ENCODE measurements around the gene LGALS7B.

The LGALS7B gene

DNA sequence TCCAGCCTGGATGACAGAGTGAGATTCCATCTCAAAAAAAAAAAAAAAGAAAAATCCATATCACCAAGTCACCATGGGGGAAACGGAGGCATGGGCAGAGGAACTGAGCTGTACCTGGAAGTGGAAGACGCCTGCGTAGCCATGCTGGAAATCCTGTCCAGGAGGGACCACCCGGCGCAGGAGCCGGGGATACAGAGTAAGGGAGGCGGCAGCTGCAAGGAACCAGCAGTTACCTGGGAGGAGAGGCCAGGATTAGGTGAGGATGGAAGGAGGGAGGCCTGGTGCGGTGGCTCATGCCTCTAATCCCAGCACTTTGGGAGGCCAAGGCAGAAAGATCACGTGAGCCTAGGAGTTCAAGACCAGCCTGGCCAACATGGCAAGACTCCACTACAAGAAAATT is 46.7 kb upstream of the LGALS7B start:
- TF ChIP-seq ZNF600 (tag by site-specific recombination; IDR thresholded peaks at IDR 0.05) (peak; percentile 51), SETDB1 (IDR thresholded peaks at IDR 0.05; ENCODE audit: insufficient read length, low read length) (no peak)
- ChIA-PET CTCF (interaction anchor here (0.6 to 0.8 kb wide), 4 partner anchors 12 to 499 kb away, joined by 3 to 5 read pairs (median 4); no protein-coding TSS in a partner anchor), POLR2A (interaction anchor here (0.6 to 1.2 kb wide), 5 partner anchors 10 to 107 kb away, joined by 3 to 6 read pairs (median 4); no protein-coding TSS in a partner anchor)
- H3K36me3 ChIP-seq (ENCODE audit: control insufficient read depth in 2 of 2, insufficient read depth in 1 of 2, low read length in 2 of 2): no peaks in the 10 kb centered on the region; a peak in 1 of 3 replicates
- no peaks in the 10 kb centered on the region for H3K4me1 ChIP-seq (ENCODE audit: control insufficient read depth, insufficient read depth, low read length)
- H3K9me3 ChIP-seq (ENCODE audit: control insufficient read depth, insufficient read depth, low read depth, low read length): no peaks in the 10 kb centered on the region
- H3K27ac ChIP-seq (ENCODE audit: extremely low read depth, low read depth, low read length): no peak overlapping the region
- no peak overlapping the region for H3K4me3 ChIP-seq (ENCODE audit: low read depth, low read length)

DNA sequence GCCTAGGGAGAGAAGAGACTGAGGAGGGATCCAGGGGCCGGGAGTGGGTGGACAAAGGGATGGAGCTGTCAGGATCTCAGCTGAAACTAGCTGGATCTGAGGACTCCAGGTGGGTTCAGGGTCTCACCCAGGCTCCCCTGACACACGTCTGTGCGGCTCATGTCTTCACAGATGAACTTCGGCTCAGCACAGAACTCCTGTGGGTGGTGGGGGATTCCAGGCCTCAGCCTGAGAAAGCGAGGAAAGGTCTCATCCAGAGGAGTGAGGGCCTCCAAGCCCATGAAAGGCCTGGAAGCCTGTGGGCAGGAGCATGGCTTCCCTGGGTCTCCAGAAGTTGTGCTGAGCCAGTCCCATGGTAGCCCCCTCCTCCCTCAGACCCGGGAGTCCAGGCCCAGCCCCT is 46.1 kb upstream of the LGALS7B start:
- Histone ChIP-seq H3K4me1 (ENCODE audit: control insufficient read depth, insufficient read depth, low read length) (no peaks in the 10 kb centered on the region), H3K4me3 (ENCODE audit: low read depth, low read length) (no peak overlapping the region), H3K36me3 (ENCODE audit: control insufficient read depth in 2 of 2, insufficient read depth in 1 of 2, low read length in 2 of 2) (no peaks in the 10 kb centered on the region; a peak in 1 of 3 replicates), H3K9me3 (ENCODE audit: control insufficient read depth, insufficient read depth, low read depth, low read length) (no peaks in the 10 kb centered on the region), H3K27ac (ENCODE audit: extremely low read depth, low read depth, low read length) (no peak overlapping the region)
- ChIA-PET CTCF (interaction anchor here (0.6 kb wide), 2 partner anchors 150 to 499 kb away, joined by 3 to 5 read pairs; no protein-coding TSS in a partner anchor), POLR2A (interaction anchor here (0.7 to 1.2 kb wide), 5 partner anchors 13 to 106 kb away, joined by 3 to 6 read pairs (median 4); no protein-coding TSS in a partner anchor)
- no peak for TF ChIP-seq ZNF114 (tag by site-specific recombination; IDR thresholded peaks at IDR 0.05)
- no peak for TF ChIP-seq ZNF76 (tag by site-specific recombination; IDR thresholded peaks at IDR 0.05; ENCODE audit: borderline replicate concordance, low read depth)
- 0 out of 2 replicates have a peak, but pooled peaks have one; percentile 24 for TF ChIP-seq ZBTB48 (tag by site-specific recombination; IDR thresholded peaks at IDR 0.05)
- TF ChIP-seq, protein P1, sequence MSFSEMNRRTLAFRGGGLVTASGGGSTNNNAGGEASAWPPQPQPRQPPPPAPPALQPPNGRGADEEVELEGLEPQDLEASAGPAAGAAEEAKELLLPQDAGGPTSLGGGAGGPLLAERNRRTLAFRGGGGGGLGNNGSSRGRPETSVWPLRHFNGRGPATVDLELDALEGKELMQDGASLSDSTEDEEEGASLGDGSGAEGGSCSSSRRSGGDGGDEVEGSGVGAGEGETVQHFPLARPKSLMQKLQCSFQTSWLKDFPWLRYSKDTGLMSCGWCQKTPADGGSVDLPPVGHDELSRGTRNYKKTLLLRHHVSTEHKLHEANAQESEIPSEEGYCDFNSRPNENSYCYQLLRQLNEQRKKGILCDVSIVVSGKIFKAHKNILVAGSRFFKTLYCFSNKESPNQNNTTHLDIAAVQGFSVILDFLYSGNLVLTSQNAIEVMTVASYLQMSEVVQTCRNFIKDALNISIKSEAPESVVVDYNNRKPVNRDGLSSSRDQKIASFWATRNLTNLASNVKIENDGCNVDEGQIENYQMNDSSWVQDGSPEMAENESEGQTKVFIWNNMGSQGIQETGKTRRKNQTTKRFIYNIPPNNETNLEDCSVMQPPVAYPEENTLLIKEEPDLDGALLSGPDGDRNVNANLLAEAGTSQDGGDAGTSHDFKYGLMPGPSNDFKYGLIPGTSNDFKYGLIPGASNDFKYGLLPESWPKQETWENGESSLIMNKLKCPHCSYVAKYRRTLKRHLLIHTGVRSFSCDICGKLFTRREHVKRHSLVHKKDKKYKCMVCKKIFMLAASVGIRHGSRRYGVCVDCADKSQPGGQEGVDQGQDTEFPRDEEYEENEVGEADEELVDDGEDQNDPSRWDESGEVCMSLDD (tag by site-specific recombination; IDR thresholded peaks at IDR 0.05): no peak
- peak; percentile 59; the same call in 1 of the 2 replicates for TF ChIP-seq ZNF366 (tag by site-specific recombination; conservative IDR thresholded peaks at IDR 0.05)

DNA sequence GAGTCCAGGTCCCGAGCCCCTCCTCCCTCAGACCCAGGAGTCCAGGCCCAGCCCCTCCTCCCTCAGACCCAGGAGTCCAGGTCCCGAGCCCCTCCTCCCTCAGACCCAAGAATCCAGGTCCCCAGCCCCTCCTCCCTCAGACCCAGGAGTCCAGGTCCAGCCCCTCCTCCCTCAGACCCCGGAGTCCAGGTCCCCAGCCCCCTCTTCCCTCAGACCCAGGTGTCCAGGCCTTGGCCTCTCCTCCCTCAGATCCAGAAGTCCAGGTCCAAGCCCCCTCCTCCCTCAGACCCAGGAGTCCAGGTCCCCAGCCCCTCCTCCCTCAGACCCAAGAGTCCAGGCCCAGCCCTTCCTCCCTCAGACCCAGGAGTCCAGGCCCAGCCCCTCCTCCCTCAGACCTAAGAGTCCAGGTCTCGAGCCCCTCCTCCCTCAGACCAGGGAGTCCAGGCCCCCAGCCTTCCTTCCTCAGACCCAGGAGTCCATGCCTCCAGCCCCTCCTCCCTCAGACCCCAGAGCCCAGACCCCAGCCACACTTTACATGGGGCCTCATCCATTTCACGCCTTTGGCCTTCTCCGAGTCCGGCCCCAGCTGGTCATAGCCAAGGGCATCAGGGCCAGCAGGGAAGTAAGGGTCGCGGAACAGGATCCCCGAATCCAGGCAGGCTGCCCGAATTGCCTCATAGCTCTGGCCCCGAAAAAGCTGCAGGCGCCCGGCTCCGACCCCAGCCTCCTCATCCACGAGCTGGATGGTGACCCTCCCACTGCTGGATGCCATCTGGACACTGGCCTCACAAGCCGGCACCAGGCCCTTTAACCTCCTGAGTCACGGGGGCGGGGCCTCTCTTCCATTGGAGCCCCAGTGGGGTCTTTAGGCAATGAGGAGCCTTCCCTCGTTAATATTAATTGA is 45.4 kb upstream of the LGALS7B start:
- Histone ChIP-seq H3K36me3 (ENCODE audit: control insufficient read depth in 2 of 2, insufficient read depth in 1 of 2, low read length in 2 of 2) (no peaks in the 10 kb centered on the region; a peak in 1 of 3 replicates), H3K4me3 (ENCODE audit: low read depth, low read length) (no peak overlapping the region), H3K9me3 (ENCODE audit: control insufficient read depth, insufficient read depth, low read depth, low read length) (no peaks in the 10 kb centered on the region), H3K27ac (ENCODE audit: extremely low read depth, low read depth, low read length) (no peak overlapping the region), H3K4me1 (ENCODE audit: control insufficient read depth, insufficient read depth, low read length) (no peaks in the 10 kb centered on the region; the same call in 1 of the 2 replicates)
- TF ChIP-seq ZNF785 (tag by site-specific recombination; IDR thresholded peaks at IDR 0.05): no peak
- TF ChIP-seq ZNF548 (tag by site-specific recombination; IDR thresholded peaks at IDR 0.05): no peak
- TF ChIP-seq, protein P2, sequence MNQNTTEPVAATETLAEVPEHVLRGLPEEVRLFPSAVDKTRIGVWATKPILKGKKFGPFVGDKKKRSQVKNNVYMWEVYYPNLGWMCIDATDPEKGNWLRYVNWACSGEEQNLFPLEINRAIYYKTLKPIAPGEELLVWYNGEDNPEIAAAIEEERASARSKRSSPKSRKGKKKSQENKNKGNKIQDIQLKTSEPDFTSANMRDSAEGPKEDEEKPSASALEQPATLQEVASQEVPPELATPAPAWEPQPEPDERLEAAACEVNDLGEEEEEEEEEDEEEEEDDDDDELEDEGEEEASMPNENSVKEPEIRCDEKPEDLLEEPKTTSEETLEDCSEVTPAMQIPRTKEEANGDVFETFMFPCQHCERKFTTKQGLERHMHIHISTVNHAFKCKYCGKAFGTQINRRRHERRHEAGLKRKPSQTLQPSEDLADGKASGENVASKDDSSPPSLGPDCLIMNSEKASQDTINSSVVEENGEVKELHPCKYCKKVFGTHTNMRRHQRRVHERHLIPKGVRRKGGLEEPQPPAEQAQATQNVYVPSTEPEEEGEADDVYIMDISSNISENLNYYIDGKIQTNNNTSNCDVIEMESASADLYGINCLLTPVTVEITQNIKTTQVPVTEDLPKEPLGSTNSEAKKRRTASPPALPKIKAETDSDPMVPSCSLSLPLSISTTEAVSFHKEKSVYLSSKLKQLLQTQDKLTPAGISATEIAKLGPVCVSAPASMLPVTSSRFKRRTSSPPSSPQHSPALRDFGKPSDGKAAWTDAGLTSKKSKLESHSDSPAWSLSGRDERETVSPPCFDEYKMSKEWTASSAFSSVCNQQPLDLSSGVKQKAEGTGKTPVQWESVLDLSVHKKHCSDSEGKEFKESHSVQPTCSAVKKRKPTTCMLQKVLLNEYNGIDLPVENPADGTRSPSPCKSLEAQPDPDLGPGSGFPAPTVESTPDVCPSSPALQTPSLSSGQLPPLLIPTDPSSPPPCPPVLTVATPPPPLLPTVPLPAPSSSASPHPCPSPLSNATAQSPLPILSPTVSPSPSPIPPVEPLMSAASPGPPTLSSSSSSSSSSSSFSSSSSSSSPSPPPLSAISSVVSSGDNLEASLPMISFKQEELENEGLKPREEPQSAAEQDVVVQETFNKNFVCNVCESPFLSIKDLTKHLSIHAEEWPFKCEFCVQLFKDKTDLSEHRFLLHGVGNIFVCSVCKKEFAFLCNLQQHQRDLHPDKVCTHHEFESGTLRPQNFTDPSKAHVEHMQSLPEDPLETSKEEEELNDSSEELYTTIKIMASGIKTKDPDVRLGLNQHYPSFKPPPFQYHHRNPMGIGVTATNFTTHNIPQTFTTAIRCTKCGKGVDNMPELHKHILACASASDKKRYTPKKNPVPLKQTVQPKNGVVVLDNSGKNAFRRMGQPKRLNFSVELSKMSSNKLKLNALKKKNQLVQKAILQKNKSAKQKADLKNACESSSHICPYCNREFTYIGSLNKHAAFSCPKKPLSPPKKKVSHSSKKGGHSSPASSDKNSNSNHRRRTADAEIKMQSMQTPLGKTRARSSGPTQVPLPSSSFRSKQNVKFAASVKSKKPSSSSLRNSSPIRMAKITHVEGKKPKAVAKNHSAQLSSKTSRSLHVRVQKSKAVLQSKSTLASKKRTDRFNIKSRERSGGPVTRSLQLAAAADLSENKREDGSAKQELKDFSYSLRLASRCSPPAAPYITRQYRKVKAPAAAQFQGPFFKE (tag by site-specific recombination; IDR thresholded peaks at IDR 0.05; ENCODE audit: borderline replicate concordance): no peak
- POLR2A ChIA-PET: interaction anchor here (0.7 kb wide), 1 partner anchor 15 kb away, joined by 4 read pairs; no protein-coding TSS in a partner anchor
- CTCF ChIA-PET: interaction anchor here (0.6 to 2.3 kb wide), 5 partner anchors 17 to 341 kb away, joined by 3 to 8 read pairs (median 5); partner anchors contain the start of genes MRPS12 and SARS2
